ENCODE data around the gene PBX3. TPM values are rescaled to one million over a fixed set of nuclear protein-coding genes. Genes with fewer than 3 reads are reported as not detected.
A peak's percentile ranks its signal among the peaks of the same experiment; 100 is the strongest.

PBX3 gene
- total RNA-seq, 1 experiment from 2014 or later, result 8.8 TPM

DNA sequence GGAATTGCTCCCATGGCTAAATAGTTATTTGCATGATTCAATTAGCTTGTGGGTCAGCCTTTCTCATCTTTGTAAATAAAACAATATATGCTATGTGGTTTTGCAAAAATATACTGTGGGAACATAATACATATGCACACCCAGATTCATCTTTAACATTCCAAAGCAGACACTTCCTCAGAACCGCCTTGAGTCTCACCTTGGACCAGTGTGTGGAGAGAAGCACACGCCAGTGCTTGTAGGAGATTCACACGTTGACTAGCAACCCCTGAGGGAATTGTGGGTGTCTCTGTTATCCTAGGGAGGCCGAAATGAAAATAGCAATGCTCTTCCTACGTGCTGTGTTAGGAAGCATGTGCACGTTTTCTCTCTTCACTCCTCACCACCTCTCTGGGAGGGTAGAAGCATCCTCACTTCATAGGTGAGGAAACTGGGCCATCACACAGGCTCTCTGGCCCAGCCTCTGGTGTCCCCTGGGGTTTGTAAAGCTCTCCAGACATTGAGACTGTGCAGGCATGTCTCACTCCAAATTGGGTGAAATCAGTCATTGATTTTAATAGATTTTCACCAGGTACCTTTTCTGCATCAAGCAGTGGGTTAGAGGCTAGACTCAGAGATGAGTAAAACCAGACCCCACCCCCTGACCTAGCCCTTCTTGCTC lies 221.7 kb downstream of the PBX3 start:
- Histone ChIP-seq H3K4me1 (ENCODE audit: low read length) (peaks cover 21% of the 10 kb centered on the region), H2AFZ (ENCODE audit: low read length) (no peak overlapping the region), H3K9ac (ENCODE audit: low read length) (no peak overlapping the region), H3K4me2 (ENCODE audit: low read depth, low read length, poor library complexity, severe bottlenecking) (no peak overlapping the region), H3K9me2 (replicated peaks; ENCODE audit: insufficient read depth, low read length) (no peaks in the 10 kb centered on the region), H3K27me3 (ENCODE audit: low read length) (no peaks in the 10 kb centered on the region), H3K27ac (ENCODE audit: low read length) (no peak overlapping the region), H3K79me2 (ENCODE audit: low read length) (no peaks in the 10 kb centered on the region), H4K20me1 (ENCODE audit: insufficient read depth, low read depth, low read length) (no peaks in the 10 kb centered on the region), H3K9me3 (ENCODE audit: low read length) (no peaks in the 10 kb centered on the region), H3K36me3 (ENCODE audit: insufficient read depth, low read length) (no peaks in the 10 kb centered on the region), H3K4me3 (ENCODE audit: low read length) (no peak overlapping the region)
- DNase-seq, result no peak

DNA sequence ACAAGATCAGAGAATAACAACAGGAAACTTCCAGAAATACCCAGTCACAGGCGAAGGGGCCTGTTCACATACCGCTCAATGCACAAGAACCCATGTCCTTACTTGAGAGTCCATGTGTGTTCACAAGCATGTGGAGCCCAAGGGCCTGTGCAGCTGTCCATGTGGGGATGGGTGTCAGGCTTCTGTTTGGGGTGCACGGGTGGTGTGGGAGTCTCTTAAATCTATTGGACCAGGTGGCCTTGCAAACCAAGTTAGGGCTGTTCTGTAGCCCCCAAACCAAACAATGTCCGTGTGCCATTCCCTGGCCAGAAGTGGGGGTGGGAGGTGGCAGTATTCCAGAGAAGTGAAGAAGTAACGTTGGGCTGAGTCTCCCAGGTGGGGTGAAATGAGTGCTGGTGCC lies 222.3 kb downstream of the PBX3 start:
- Histone ChIP-seq H3K27me3 (ENCODE audit: low read length) (no peaks in the 10 kb centered on the region), H3K9me2 (replicated peaks; ENCODE audit: insufficient read depth, low read length) (no peaks in the 10 kb centered on the region), H4K20me1 (ENCODE audit: insufficient read depth, low read depth, low read length) (no peaks in the 10 kb centered on the region), H3K4me2 (ENCODE audit: low read depth, low read length, poor library complexity, severe bottlenecking) (no peak overlapping the region), H3K4me1 (ENCODE audit: low read length) (peaks cover 21% of the 10 kb centered on the region), H3K36me3 (ENCODE audit: insufficient read depth, low read length) (no peaks in the 10 kb centered on the region), H2AFZ (ENCODE audit: low read length) (no peak overlapping the region), H3K9ac (ENCODE audit: low read length) (no peak overlapping the region), H3K79me2 (ENCODE audit: low read length) (no peaks in the 10 kb centered on the region), H3K9me3 (ENCODE audit: low read length) (no peaks in the 10 kb centered on the region), H3K4me3 (ENCODE audit: low read length) (no peak overlapping the region), H3K27ac (ENCODE audit: low read length) (no peak overlapping the region)
- no peak for DNase-seq

DNA sequence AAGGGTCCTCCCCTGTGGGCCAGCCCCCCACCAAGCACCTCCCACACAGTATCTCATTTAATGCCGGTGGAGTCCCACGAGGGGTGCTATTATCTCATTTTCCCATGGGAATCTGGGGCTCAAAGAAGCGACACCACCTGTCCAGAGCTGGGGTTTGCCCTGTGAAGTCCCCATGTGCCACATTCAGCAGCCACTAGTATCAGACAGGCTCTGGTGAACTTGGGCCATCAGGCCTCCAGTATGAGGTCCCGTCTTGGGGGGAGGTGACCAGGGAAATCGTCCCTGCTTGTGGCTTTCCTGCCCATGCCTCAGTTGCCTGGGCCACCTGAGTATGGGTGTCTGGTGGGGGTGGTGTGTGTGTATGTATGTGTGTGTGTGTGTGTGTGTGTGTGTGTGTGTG lies 222.7 kb downstream of the PBX3 start:
- Histone ChIP-seq H3K4me1 (ENCODE audit: low read length) (peaks cover 21% of the 10 kb centered on the region), H3K9ac (ENCODE audit: low read length) (no peak overlapping the region), H3K36me3 (ENCODE audit: insufficient read depth, low read length) (no peaks in the 10 kb centered on the region), H3K4me2 (ENCODE audit: low read depth, low read length, poor library complexity, severe bottlenecking) (no peak overlapping the region), H2AFZ (ENCODE audit: low read length) (no peak overlapping the region), H3K9me2 (replicated peaks; ENCODE audit: insufficient read depth, low read length) (no peaks in the 10 kb centered on the region), H3K4me3 (ENCODE audit: low read length) (no peak overlapping the region), H4K20me1 (ENCODE audit: insufficient read depth, low read depth, low read length) (no peaks in the 10 kb centered on the region), H3K79me2 (ENCODE audit: low read length) (no peaks in the 10 kb centered on the region), H3K27me3 (ENCODE audit: low read length) (no peaks in the 10 kb centered on the region), H3K9me3 (ENCODE audit: low read length) (no peaks in the 10 kb centered on the region), H3K27ac (ENCODE audit: low read length) (no peak overlapping the region)
- peak; percentile 48 for DNase-seq

DNA sequence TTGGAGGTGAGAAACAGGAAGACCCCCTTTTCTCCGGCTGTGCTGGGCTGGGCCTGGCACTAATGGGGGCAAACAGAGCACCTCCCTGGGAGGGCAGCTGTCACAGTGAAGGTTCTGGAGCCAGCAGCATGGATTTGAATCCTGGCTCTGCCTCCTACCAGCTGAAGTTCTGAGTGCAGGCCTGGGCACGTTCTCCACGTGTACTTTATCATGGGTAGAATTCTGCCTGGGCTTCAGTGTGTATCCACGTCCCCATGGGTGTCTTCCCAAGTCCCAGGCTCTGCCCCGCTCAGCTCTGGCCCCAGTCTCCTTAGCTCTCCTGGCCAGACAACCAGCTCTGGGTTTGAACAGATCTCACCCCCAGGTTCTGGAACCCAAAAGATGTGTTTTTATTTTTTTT lies 223.2 kb downstream of the PBX3 start:
- H3K9ac ChIP-seq (ENCODE audit: low read length), result no peak overlapping the region
- H3K4me1 ChIP-seq (ENCODE audit: low read length), result peaks cover 21% of the 10 kb centered on the region
- no peaks in the 10 kb centered on the region for H3K9me3 ChIP-seq (ENCODE audit: low read length)
- H3K79me2 ChIP-seq (ENCODE audit: low read length), result no peaks in the 10 kb centered on the region
- no peaks in the 10 kb centered on the region for H3K36me3 ChIP-seq (ENCODE audit: insufficient read depth, low read length)
- no peaks in the 10 kb centered on the region for H3K9me2 ChIP-seq (replicated peaks; ENCODE audit: insufficient read depth, low read length)
- H2AFZ ChIP-seq (ENCODE audit: low read length), result no peak overlapping the region
- H3K4me3 ChIP-seq (ENCODE audit: low read length), result no peak overlapping the region
- DNase-seq, result no peak
- no peaks in the 10 kb centered on the region for H4K20me1 ChIP-seq (ENCODE audit: insufficient read depth, low read depth, low read length)
- no peaks in the 10 kb centered on the region for H3K27me3 ChIP-seq (ENCODE audit: low read length)
- no peak overlapping the region for H3K27ac ChIP-seq (ENCODE audit: low read length)
- H3K4me2 ChIP-seq (ENCODE audit: low read depth, low read length, poor library complexity, severe bottlenecking), result no peak overlapping the region

DNA sequence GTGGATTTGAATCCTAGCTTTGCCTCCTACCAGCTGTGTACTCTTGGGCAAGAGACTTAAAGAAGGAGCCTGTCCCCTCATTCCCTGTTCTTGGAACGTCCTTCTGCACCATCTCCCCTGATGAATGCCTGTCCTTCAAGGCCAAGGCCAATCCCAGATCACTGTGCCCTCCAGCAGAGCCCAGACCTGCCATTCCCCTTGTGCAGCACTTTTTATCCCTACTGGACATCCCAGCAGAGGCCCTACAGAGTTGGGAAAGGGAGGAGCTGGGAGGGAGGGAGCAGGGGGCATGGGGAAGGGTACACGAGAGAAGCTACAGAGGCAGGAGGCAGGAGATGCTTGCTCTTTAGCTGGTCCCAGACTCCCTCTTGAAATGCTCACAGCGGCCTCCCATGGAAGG lies 223.9 kb downstream of the PBX3 start:
- Histone ChIP-seq H3K9me2 (replicated peaks; ENCODE audit: insufficient read depth, low read length) (no peaks in the 10 kb centered on the region), H3K9me3 (ENCODE audit: low read length) (no peaks in the 10 kb centered on the region), H3K4me2 (ENCODE audit: low read depth, low read length, poor library complexity, severe bottlenecking) (no peak overlapping the region), H3K9ac (ENCODE audit: low read length) (no peak overlapping the region), H3K79me2 (ENCODE audit: low read length) (no peaks in the 10 kb centered on the region), H4K20me1 (ENCODE audit: insufficient read depth, low read depth, low read length) (no peaks in the 10 kb centered on the region), H3K36me3 (ENCODE audit: insufficient read depth, low read length) (no peaks in the 10 kb centered on the region), H3K4me3 (ENCODE audit: low read length) (no peak overlapping the region), H3K4me1 (ENCODE audit: low read length) (peaks cover 21% of the 10 kb centered on the region), H3K27me3 (ENCODE audit: low read length) (no peaks in the 10 kb centered on the region), H3K27ac (ENCODE audit: low read length) (no peak overlapping the region), H2AFZ (ENCODE audit: low read length) (no peak overlapping the region)
- DNase-seq, result no peak

DNA sequence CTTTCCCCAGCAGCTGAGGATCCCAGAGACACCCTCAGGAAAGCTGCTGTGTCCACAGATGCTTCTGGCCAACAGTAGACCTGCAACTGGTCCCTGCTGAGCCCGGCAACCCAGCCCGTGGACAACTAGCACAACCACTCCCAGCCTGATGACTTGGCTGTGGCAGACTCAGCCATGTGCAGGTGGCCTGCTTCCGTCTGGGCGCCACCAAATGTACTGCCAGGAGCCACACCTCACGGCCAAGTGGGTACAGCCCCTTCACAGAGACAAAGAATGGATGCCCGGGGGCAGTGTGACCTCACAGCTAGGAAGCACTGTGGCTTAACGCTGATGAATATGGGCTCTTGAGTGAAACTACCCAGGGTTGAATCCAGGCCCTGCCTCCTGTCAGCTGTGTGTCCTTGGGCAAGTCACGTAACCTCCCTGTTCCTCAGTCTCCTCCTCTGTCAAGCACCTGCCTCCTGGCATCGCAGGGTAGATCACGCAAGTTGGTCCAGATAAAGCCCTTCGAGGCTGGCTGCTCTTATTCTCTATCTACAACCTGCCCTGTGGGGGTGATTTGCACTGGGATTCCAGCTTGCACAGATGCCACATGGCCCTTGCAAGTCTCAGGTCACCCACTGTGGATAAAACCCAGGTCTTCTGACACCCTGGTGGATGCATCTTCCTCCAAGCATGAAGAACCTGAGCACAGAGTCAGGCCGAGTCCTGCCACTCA lies 225.0 kb downstream of the PBX3 start:
- Histone ChIP-seq H3K36me3 (ENCODE audit: insufficient read depth, low read length) (no peaks in the 10 kb centered on the region), H3K4me3 (ENCODE audit: low read length) (no peak overlapping the region), H3K9me2 (replicated peaks; ENCODE audit: insufficient read depth, low read length) (no peaks in the 10 kb centered on the region), H3K27me3 (ENCODE audit: low read length) (no peaks in the 10 kb centered on the region), H3K9ac (ENCODE audit: low read length) (no peak overlapping the region), H4K20me1 (ENCODE audit: insufficient read depth, low read depth, low read length) (no peaks in the 10 kb centered on the region), H3K4me2 (ENCODE audit: low read depth, low read length, poor library complexity, severe bottlenecking) (no peak overlapping the region), H3K9me3 (ENCODE audit: low read length) (no peaks in the 10 kb centered on the region), H3K27ac (ENCODE audit: low read length) (no peak overlapping the region), H3K4me1 (ENCODE audit: low read length) (peaks cover 21% of the 10 kb centered on the region), H3K79me2 (ENCODE audit: low read length) (no peaks in the 10 kb centered on the region), H2AFZ (ENCODE audit: low read length) (no peak overlapping the region)
- no peak for DNase-seq

DNA sequence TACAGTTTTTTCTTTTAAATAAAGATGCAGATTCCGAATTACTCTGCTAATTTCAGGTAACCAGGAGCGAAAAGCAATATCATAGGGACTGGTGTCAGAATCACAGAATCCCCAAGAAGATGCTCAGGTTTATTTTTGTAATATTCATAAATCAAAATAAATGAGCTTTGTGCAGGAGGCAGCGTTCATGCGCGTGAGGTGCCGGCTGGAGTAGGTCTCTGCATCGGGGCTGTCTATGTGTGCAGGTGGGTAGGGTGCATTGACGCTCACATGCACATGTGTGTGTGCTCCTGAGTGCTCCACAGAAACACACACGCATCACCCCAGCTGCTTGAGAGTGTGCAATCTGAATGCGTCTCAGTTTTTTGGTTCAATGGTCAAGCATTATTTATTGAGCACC lies 226.4 kb downstream of the PBX3 start:
- H2AFZ ChIP-seq (ENCODE audit: low read length), result no peak overlapping the region
- H3K27ac ChIP-seq (ENCODE audit: low read length), result no peak overlapping the region
- peaks cover 21% of the 10 kb centered on the region for H3K4me1 ChIP-seq (ENCODE audit: low read length)
- H3K27me3 ChIP-seq (ENCODE audit: low read length), result no peaks in the 10 kb centered on the region
- peaks cover under 1% of the 10 kb centered on the region; the same call in 1 of the 2 replicates for H3K9me3 ChIP-seq (ENCODE audit: low read length)
- DNase-seq, result no peak
- no peak overlapping the region for H3K9ac ChIP-seq (ENCODE audit: low read length)
- no peak overlapping the region for H3K4me3 ChIP-seq (ENCODE audit: low read length)
- no peaks in the 10 kb centered on the region for H4K20me1 ChIP-seq (ENCODE audit: insufficient read depth, low read depth, low read length)
- no peaks in the 10 kb centered on the region for H3K36me3 ChIP-seq (ENCODE audit: insufficient read depth, low read length)
- H3K4me2 ChIP-seq (ENCODE audit: low read depth, low read length, poor library complexity, severe bottlenecking), result no peak overlapping the region
- H3K79me2 ChIP-seq (ENCODE audit: low read length), result no peaks in the 10 kb centered on the region
- no peaks in the 10 kb centered on the region for H3K9me2 ChIP-seq (replicated peaks; ENCODE audit: insufficient read depth, low read length)

DNA sequence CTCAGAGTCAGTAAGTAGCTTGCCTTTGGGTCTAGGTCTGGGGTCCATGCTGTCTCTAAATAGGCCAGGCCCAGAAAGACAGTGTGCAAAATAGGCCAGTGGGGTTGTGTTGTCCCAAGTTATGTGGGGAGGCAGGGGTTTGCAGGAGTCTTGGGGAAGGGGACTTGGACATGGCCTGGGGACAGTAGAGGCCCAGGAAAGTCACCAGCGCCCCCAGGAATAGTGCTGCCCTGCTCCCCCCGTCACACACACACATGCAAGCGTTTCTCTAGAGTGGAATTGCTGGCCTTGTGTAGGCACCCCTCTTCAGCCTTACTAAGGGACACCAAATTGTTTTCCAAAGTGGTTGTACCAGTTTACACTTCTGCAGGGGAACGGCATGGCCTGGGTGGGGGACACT lies 227.5 kb downstream of the PBX3 start:
- H3K9me2 ChIP-seq (replicated peaks; ENCODE audit: insufficient read depth, low read length), result no peaks in the 10 kb centered on the region
- peaks cover 11% of the 10 kb centered on the region for H3K4me1 ChIP-seq (ENCODE audit: low read length)
- H3K9me3 ChIP-seq (ENCODE audit: low read length), result peaks cover 4% of the 10 kb centered on the region; the same call in 1 of the 2 replicates
- H3K79me2 ChIP-seq (ENCODE audit: low read length), result no peaks in the 10 kb centered on the region
- H3K27me3 ChIP-seq (ENCODE audit: low read length), result 0 out of 2 replicates have a peak, but pooled peaks cover 2% of the 10 kb centered on the region
- no peak overlapping the region for H3K4me2 ChIP-seq (ENCODE audit: low read depth, low read length, poor library complexity, severe bottlenecking)
- H3K36me3 ChIP-seq (ENCODE audit: insufficient read depth, low read length), result no peaks in the 10 kb centered on the region
- no peaks in the 10 kb centered on the region for H4K20me1 ChIP-seq (ENCODE audit: insufficient read depth, low read depth, low read length)
- no peak for DNase-seq
- no peak overlapping the region for H3K4me3 ChIP-seq (ENCODE audit: low read length)
- no peak overlapping the region for H3K9ac ChIP-seq (ENCODE audit: low read length)
- no peak overlapping the region for H3K27ac ChIP-seq (ENCODE audit: low read length)
- no peak overlapping the region for H2AFZ ChIP-seq (ENCODE audit: low read length)

Measured in Karpas-422 (cell line).